ENCODE results near the gene UNC13A.

DNA sequence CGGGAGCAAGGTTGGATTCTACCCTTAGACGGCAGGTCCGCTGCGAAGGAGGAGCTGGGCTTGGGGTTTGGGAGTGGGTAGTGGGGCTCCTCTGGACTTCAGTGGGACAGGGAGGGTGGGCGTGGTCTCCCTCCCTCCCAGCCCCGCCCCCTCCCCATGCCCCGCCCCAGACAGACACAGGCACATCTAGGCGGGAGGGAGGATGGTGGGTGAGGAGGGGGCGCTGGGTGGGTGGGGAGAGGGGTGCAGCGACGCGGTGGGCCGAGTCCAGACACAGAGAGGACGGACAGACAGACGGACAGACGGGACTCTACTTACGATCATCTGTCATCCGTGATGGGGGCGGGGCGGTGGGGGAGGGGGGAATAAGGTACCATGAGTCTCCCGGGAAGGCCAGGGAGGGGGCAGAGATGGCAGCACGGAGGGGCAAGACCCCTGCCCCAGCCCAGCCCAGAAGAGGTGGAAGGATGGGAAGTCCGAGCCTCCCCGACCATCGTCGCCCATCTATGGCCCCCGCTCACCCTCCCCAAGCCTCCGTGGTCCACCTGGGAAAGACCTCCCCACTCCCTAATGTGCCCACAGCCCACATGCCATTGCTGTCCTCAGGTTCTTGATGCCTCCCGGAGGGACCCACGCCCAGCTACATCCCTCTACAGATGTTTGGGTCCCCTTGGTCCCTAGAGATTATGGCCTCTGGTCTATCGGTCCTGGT lies 64.8 kb downstream of the UNC13A start:
- TF ChIP-seq, protein P1, sequence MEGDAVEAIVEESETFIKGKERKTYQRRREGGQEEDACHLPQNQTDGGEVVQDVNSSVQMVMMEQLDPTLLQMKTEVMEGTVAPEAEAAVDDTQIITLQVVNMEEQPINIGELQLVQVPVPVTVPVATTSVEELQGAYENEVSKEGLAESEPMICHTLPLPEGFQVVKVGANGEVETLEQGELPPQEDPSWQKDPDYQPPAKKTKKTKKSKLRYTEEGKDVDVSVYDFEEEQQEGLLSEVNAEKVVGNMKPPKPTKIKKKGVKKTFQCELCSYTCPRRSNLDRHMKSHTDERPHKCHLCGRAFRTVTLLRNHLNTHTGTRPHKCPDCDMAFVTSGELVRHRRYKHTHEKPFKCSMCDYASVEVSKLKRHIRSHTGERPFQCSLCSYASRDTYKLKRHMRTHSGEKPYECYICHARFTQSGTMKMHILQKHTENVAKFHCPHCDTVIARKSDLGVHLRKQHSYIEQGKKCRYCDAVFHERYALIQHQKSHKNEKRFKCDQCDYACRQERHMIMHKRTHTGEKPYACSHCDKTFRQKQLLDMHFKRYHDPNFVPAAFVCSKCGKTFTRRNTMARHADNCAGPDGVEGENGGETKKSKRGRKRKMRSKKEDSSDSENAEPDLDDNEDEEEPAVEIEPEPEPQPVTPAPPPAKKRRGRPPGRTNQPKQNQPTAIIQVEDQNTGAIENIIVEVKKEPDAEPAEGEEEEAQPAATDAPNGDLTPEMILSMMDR (IDR thresholded peaks at IDR 0.05; ENCODE audit: insufficient read depth, low read depth, low read length) = no peak
- no peak for TF ChIP-seq EZH2 (IDR thresholded peaks at IDR 0.05; ENCODE audit: insufficient read depth, low read length)
